Pancreas (tissue), 10 donors: ENCODE data around the gene KCTD6. TPM values are rescaled to one million over a fixed set of nuclear protein-coding genes. Genes with fewer than 3 reads are reported as not detected.

Source experiments
- ATAC-seq, 4 donors: fragments of 200-7000 bp; cut with Tn5 transposase; one replicate each; pipeline versions ENCODE4 v1.8.0 to v1.9.1; 2020; ENCODE audit warnings: mild to moderate bottlenecking in 4 of 4, moderate library complexity in 4 of 4
- DNase-seq, 6 donors: peaks; one replicate each; pipeline ENCODE4 v3.0.0-alpha.2; 2020
- FAIRE-seq: peaks from 2 replicates; lab custom pipeline; 2012; peaks lifted over from hg19 to GRCh38; lab: Jason Lieb, UNC
- H3K27ac ChIP-seq, 4 donors: fragments of 200-600 bp; sonication (generic); 1 replicate in 3 of 4; 2 replicates in 1 of 4; pipeline versions ENCODE4 v1.5.0 to v1.8.0; 2020
- H3K27me3 ChIP-seq, 4 donors: fragments of 200-600 bp; one replicate each; pipeline ENCODE4 v1.8.0; 2021
- H3K36me3 ChIP-seq, 3 donors: fragments of 200-600 bp; sonication (generic) in 1 of 3; one replicate each; pipeline versions ENCODE4 v1.5.0 to v1.8.0; 2020 to 2021
- H3K4me1 ChIP-seq, 3 donors: fragments of 200-600 bp; one replicate each; pipeline ENCODE4 v1.8.0; 2021
- H3K4me3 ChIP-seq, 4 donors: fragments of 200-600 bp; sonication (generic) in 2 of 4; one replicate each; pipeline versions ENCODE4 v1.5.0 to v1.8.0; 2020 to 2021
- H3K9me3 ChIP-seq, 4 donors: fragments of 200-600 bp; one replicate each; pipeline ENCODE4 v1.8.0; 2021
- WGBS, 2 donors: extraction: QIAGEN DNeasy Blood & Tissue Kit; methylation state at CpG; one replicate each; pipeline ENCODE4 v1.1.7; 2013; 5-methylcytosine and 5-hydroxymethylcytosine counted together
- intact Hi-C, 3 donors: fragments of 100-400 bp; cut with DNase I; formaldehyde crosslinking; loops; one replicate each; pipeline versions ENCODE4 v1.11.1 to v1.14.2; 2022
- polyA plus RNA-seq, 2 donors: library from polyadenylated mRNA; stranded (reverse); fragments of 200-250 nt; gene quantifications; one replicate each; pipeline ENCODE4 v1.2.3, GENCODE V29; 2013
- total RNA-seq, 6 donors: library from RNA; stranded (reverse); fragmentation: NEBNext Ultra II Directional in 4 of 6; extraction: Animal tissue kit (Norgen Biotek cat#: 25700) in 4 of 6; gene quantifications; one replicate each; pipeline versions ENCODE4 v1.2.1 to v1.2.4, GENCODE V29; 2021 to 2023
- TF ChIP-seq, protein P1 (sequence below), 4 donors: fragments of 200-600 bp; sonication (generic) in 3 of 4; IDR thresholded peaks; one replicate each; pipeline versions ENCODE4 v1.5.0 to v1.8.0; 2021; ENCODE audit warnings: antibody characterized with exemption in 4 of 4
- donor health status: healthy with polysubstance abuse.
- donor health status: DM: no; HTN: no; CAD: no; lungs with moderate emphysema.
- donor health status: DM: no; HTN: no; CAD: no.
- donor health status: control.
- donor health status: control.
- donor health status: Bipolar disorder and iron deficiency.
- donor health status: DM: yes; HTN: yes; CAD: no.
- donor health status: DM: no; HTN: no; CAD: no.
- donor health status: DM: no; HTN: no; CAD: no.
- donor health status: DM: yes; HTN: yes; CAD: no.

The KCTD6 gene
- total and polyA plus RNA-seq, 8 donors = 2.2 to 13.8 (median 4.4) TPM

DNA sequence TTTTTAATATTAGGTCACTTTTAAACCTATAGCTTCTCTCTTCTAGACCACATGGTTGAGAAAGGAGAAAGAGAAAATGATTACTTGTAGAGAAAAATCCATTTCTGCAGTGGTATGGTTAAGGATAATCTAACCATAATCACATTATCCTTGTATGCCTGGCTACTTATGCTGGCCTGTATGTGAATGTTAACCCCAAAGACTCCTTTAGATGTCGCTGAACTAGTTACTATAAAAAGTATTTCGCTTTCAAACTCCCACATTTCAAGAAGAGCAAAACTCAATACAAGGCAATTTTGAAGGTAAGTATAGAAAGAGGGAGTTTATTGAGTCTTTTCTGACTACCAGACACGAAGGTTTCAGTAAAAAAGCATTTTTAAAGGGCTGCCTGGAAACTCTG, 2.2 kb downstream of the KCTD6 start:
- intact Hi-C loops = loop anchor here in 1 of 3 donors (10.0 kb wide), 1 partner anchor 159 kb away; the partner anchor contains the start of gene PXK
- TF ChIP-seq, protein P1, sequence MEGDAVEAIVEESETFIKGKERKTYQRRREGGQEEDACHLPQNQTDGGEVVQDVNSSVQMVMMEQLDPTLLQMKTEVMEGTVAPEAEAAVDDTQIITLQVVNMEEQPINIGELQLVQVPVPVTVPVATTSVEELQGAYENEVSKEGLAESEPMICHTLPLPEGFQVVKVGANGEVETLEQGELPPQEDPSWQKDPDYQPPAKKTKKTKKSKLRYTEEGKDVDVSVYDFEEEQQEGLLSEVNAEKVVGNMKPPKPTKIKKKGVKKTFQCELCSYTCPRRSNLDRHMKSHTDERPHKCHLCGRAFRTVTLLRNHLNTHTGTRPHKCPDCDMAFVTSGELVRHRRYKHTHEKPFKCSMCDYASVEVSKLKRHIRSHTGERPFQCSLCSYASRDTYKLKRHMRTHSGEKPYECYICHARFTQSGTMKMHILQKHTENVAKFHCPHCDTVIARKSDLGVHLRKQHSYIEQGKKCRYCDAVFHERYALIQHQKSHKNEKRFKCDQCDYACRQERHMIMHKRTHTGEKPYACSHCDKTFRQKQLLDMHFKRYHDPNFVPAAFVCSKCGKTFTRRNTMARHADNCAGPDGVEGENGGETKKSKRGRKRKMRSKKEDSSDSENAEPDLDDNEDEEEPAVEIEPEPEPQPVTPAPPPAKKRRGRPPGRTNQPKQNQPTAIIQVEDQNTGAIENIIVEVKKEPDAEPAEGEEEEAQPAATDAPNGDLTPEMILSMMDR (IDR thresholded peaks at IDR 0.05) = no peak
- Histone ChIP-seq H3K9me3 (no peaks in the 10 kb centered on the region), H3K4me3 (no peak overlapping the region), H3K27me3 (no peaks in the 10 kb centered on the region), H3K27ac (no peak overlapping the region), H3K36me3 (no peaks in the 10 kb centered on the region), H3K4me1 (peaks cover 5 to 16% (median 13%) of the 10 kb centered on the region in 3 donors)
- ATAC-seq = no peak
- FAIRE-seq = no peak
- WGBS, 2 donors = 74 to 75% methylated on average over 3 of the region's 3 CpGs
- no peak for DNase-seq

DNA sequence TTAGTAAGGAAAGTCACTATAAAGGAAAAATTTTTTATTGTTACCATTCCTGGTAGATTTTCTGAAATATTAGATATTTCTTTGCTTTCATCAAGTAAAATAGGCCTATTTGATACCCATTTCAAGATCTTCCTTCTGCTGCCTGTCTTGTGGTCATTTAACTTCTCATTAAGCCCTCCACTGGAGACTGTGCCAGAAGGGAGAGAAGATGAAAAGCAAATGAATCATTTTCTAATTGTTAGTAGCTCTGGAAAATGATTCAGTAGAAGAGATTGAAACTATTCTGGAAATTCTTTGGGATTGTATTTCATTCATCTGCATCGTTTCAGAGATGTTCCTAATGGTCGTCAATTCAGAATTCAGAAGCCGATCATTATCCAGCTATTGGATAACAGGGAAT, 3.2 kb downstream of the KCTD6 start:
- WGBS, 2 donors = 71 to 83% methylated on average over 3 of the region's 3 CpGs

DNA sequence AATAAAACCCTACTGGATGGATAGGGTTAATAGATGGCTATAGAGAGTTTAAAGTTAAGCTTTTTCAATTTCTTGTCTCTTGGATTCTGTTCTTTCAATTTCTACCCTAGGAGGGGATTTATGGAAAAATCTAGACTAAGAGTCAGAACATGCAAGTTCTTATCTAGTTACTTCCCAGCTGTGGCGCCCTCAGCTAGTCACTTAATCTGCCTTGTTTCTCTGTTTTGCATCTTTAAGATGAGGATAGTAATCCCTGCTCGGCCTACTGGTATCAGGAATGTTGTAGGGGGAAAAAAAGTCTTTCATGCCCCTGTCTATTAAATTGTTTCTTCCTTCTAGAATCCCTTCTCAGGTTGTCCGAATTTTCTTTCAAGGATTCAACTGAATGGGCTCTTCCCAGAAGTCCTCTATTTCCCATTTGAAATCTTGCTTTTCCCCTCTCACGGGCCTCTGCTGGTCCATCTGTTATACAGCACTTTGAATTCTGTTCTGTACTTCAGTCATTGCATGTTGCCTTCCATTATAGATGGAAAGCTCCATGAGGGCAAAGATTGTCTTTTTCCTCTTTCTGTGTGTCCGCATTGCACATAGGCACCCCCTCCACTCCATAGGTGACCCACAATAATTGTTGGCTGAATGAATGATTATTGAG, 4.4 kb downstream of the KCTD6 start:
- FAIRE-seq (no peak), ATAC-seq (no peak), DNase-seq (no peak)
- Histone ChIP-seq H3K27ac (no peak overlapping the region), H3K4me3 (no peak overlapping the region), H3K4me1 (peaks cover 5 to 16% (median 13%) of the 10 kb centered on the region in 3 donors), H3K36me3 (no peaks in the 10 kb centered on the region), H3K27me3 (no peaks in the 10 kb centered on the region), H3K9me3 (no peaks in the 10 kb centered on the region)
- 85 to 90% methylated on average over 5 of the region's 5 CpGs for WGBS, 2 donors
- intact Hi-C loops = loop anchor here in 1 of 3 donors (10.0 kb wide), 1 partner anchor 162 kb away; the partner anchor contains the start of gene PXK
- TF ChIP-seq, protein P1 (IDR thresholded peaks at IDR 0.05) = no peak

More for the DNA sequence above, 3.2 kb downstream of the KCTD6 start:
- Histone ChIP-seq H3K27me3 (no peaks in the 10 kb centered on the region), H3K27ac (no peak overlapping the region), H3K36me3 (no peaks in the 10 kb centered on the region), H3K4me3 (no peak overlapping the region), H3K9me3 (no peaks in the 10 kb centered on the region), H3K4me1 (peaks cover 5 to 16% (median 13%) of the 10 kb centered on the region in 3 donors)
- ATAC-seq (no peak), FAIRE-seq (no peak), DNase-seq (no peak)
- TF ChIP-seq, protein P1 (IDR thresholded peaks at IDR 0.05) = no peak
- intact Hi-C loops = loop anchor here in 1 of 3 donors (10.0 kb wide), 1 partner anchor 160 kb away; the partner anchor contains the start of gene PXK

DNA sequence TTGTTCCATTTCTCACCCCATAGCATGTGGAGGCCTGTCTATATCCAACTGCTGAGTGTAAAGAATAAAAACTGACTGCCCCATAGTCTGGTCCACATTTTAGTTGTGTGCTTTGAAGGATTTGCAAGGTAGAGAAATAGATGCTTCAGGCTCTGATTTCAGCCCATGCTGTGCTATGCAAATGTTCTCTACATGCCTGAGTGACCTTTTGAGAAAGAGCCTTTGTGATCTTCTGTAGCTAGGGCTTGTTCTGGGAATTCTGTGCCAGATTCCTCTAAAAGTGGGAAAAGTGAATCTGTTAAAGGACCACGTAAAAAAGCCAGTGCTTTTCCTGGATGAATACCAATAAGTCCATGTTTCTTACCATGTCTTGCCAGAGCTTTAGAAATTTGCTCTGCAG, 5.2 kb downstream of the KCTD6 start:
- ATAC-seq (peak in 2 of 4 donors; percentile 6 to 24), DNase-seq (no peak), FAIRE-seq (no peak)
- Histone ChIP-seq H3K4me3 (no peak overlapping the region), H3K27me3 (no peaks in the 10 kb centered on the region), H3K27ac (no peak overlapping the region), H3K36me3 (no peaks in the 10 kb centered on the region), H3K9me3 (no peaks in the 10 kb centered on the region), H3K4me1 (peaks cover 5 to 16% (median 13%) of the 10 kb centered on the region in 3 donors)
- WGBS, 2 donors = 7 to 8% methylated on average over 1 of the region's 1 CpG
- intact Hi-C loops = loop anchor here in 1 of 3 donors (10.0 kb wide), 1 partner anchor 162 kb away; the partner anchor contains the start of gene PXK
- TF ChIP-seq, protein P1 (IDR thresholded peaks at IDR 0.05) = no peak

DNA sequence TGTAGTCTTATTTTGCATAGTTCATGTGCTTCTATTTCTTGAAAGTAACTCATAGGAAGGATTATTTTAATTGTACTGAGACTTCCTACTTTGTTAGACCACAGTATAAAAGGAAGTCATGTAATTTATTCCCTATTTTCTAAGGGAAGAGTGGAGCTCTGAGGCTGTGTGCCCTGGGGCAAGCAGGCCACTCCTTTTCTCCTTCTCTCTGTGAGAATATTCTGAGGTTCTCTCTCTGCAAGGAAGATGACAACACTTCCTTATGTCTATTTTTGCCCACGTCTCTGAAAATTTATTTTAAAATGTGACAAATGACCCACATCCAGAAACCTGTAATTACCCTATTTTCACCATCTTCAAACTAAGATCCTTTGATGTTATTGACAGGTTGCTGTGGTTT, 11.0 kb downstream of the KCTD6 start:
- no peak overlapping the region for H3K27ac ChIP-seq
- ATAC-seq = no peak
- H3K9me3 ChIP-seq = no peaks in the 10 kb centered on the region
- intact Hi-C loops = no loop called here
- no peak for DNase-seq
- WGBS, 2 donors = 44 to 47% methylated on average over 1 of the region's 1 CpG
- no peaks in the 10 kb centered on the region for H3K4me1 ChIP-seq
- TF ChIP-seq, protein P1 (IDR thresholded peaks at IDR 0.05) = no peak
- no peak overlapping the region for H3K4me3 ChIP-seq
- peaks cover 0 to 5% (median 0%) of the 10 kb centered on the region in 3 donors for H3K36me3 ChIP-seq
- no peak for FAIRE-seq
- H3K27me3 ChIP-seq = no peaks in the 10 kb centered on the region
